GM18520 (cell line): ENCODE data around the gene EML4.
"Not testable (repeated sequence)": the region's sequence is repeated elsewhere in the genome, so short reads cannot be mapped to it uniquely, and the experiment has no call there.

Source experiments
- ATAC-seq: cut with Tn5 transposase; IDR thresholded peaks from one replicate; pipeline ENCODE4 v1.9.1; 2021; ENCODE audit not compliant: unreplicated experiment

Gene EML4

DNA sequence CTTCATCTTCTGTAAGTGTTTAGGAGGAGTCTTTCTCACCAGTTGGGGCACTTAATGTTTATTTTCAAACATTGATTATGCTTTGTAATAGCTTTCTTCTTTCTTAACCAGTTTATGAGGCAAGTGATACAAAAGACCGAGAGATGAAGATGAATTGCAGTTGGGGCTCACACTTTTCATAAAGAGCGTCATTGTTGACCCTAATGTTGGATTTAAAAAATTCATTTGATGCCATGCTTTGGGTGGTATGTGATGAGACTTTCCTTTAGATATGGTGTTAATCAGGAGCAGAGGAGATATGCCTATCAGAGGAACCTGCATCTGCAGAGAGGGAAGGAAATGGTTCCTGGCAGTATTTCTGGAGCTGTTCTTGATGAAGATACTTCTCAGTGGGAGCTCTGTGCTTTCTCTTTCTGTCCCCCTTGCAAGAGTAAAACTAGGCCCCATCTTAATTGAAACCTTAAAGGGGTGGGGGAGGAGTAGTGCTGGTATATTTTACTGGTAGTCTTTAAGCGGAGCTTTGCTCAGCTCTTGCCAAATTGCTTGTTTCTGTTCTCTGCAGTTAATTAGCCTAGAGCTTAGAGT lies 2.3 kb downstream of the EML4 start:
- no peak for ATAC-seq

DNA sequence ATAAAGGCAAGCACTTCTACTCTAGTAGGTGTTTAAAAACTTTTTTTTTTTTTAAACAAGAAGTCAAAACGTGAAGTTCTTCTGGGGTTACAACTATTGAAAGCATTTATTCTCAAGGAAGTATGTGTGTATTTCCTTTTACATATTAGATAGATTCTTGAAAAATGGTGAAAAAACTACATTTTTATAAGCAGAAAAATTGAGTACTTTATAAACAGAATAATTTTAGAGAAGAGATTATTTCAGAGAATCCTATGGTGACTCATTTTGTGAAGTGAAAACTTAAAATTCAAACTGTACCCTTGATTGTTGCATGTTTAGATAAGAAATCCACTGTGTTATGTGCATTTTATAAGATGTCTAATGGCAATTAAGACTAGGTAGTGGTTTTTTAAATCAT lies 2.9 kb downstream of the EML4 start:
- no peak for ATAC-seq

DNA sequence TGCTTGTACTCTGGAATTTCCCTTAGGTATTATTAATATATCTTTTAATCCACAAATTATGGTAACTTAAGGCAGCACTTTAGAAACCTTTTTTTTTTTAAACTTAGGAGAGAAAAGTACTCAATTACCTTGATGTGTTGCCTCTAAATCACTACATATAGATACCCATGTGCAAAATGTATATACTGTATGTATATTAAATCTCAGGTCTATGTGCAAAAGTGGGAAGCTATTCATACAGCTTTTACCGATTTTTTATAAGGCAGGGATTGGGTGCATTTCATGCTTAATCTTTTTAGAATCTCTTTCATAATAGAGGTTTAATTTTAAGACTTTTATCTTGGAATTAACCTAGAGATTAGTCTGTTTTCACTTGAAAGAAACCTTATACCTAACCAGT lies 3.4 kb downstream of the EML4 start:
- no peak for ATAC-seq

DNA sequence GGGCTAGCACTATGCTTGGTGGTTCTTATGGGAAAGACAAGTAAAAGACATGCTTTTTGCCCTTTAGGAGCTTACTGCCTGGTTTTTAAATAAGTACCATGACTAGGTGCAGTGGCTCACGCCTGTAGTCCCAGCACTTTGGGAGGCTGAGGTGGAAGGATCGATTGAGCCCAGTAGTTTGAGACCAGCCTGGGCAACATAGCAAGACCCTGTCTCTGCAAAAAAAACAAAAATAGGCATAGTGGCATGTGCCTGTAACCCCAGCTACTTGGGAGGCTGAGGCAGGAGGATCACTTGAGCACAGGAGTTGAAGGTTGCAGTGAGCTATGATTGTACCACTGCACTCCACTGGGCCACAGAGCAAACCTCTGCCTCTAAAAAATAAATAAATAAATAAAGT lies 4.3 kb downstream of the EML4 start:
- ATAC-seq = not testable (repeated sequence)

DNA sequence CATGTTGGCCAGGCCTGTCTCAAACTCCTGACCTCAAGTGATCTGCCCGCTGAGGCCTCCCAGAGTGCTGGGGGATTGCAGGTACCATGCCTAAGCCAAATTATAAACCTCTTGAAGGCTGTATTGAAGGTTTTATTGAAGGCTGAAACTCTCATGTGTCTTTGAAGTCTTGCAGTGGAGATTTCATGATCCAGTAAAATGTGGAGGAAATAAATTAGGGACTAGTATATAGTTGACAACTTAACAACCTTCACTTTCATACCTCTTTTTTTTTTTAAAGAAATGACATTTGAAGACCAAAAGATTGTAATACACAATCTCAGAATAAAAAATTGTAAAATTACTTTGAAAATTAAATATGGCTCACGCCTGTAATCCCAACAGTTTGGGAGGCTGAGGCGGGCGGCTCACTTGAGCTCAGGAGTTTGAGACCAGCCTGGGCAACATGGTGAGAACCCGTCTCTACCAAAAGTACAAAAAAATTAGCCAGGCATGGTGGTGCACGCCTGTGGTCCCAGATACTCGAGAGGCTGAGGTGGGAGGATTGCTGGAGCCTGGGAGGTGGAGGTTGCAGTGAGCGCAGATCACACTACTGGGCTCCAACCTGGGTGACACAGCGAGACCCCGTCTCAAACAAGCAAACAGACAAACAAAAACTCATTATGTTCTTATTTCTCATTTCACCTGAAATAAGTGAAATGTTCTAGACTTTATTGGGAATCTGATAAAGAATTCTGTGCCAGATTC lies 8.0 kb downstream of the EML4 start:
- no peak for ATAC-seq

DNA sequence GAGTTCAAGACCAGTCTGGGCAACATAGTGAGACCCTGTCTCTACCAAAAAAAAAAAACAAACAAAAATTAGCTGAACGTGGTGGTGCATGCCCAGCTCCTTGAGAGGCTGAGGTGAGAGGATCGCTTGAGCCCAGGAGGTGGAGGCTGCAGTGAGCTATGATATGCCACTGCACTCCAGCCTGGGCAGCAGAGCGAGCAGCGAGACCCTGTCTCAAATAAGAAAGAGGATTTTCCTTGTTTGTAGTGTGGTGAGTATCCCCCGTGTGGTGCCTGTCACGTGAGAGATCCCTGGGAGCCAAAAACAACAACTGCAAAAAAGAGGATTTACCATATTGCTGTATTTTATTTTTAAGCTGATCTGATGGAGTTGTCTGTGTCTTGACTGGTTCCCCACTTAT lies 9.2 kb downstream of the EML4 start:
- no peak for ATAC-seq

DNA sequence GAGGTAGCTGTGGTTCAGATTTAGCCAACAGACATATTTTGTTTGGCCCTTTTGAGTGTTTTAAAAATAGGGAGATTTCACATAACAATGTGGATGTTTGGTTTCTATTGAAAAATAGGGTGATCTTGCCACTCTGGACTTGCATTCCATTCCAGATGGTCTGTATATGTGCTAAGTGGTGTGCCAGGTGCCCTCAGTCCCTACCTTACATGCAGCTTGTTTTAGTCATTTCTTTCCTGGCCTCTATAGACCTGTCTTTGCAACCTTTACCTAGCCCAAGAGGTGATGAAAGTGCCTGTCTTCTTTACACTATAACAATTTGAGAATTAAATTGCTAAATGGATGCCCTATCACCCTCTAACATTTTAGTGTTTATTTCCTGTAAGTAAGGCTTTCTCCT lies 11.1 kb downstream of the EML4 start:
- no peak for ATAC-seq

DNA sequence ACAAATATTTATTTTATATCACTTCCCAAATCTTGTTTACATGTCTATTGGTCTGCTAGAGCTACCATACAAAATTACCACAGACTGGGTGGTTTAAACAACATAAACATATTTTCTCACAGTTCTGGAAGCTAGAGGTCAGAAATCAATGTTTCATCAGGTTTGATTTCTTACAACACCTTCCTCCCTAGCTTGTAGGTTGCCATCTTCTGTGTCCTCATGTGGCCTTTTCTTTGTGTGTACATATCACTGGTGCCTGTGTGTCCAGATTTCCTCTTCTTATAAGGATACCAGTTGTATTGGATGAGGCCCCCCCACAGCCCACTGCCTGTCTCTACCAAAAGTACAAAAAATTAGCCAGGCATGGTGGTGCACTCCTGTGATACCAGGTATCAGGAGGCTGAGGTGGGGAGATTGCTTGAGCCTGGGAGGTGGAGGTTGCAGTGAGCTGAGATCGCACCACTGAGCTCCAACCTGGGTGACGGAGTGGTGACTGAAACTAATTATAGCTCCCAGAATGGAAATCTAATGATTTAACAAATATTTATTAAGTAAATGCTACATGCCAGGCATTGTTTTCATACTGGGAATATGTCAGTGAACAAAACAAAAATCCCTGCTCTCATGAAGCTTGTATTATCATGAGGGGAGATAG lies 13.6 kb downstream of the EML4 start:
- no peak for ATAC-seq

DNA sequence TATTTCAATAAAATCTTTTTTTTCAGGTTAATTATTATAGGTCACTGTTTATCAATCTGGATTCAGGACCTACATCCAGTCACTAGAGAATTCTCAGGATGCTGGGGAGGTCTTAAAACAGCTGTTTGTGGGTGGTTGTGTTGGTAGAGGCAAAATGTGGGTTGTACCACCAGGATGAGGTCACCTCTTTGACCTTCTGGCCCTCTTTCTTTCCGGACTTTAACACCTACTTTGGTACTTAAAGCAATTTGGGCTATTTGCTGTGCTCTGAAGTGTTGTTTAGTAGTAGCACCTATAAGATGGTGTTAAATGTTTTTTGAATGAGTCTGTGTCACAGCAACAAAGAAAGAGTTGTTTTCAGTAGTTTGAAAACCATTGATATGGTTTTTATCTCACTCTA lies 14.6 kb downstream of the EML4 start:
- ATAC-seq = peak; percentile 70

DNA sequence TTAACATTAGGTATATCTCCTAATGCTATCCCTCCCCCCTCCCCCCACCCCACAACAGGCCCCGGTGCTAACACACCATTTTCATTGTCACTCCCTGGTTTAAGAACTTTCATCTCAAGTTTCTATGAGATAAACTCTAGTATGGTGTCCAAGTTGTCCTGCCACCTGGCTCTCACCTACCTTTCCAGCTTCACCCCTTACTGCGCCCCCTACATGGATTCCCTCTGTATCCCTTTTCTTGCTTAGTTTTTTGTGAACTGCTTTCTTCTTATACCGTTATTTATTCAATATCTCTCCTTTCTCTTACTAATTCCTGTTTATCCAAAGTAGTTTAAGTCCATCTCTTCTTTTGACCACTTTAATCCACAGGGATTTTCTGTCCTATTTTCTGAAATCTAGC lies 15.2 kb downstream of the EML4 start:
- no peak for ATAC-seq

DNA sequence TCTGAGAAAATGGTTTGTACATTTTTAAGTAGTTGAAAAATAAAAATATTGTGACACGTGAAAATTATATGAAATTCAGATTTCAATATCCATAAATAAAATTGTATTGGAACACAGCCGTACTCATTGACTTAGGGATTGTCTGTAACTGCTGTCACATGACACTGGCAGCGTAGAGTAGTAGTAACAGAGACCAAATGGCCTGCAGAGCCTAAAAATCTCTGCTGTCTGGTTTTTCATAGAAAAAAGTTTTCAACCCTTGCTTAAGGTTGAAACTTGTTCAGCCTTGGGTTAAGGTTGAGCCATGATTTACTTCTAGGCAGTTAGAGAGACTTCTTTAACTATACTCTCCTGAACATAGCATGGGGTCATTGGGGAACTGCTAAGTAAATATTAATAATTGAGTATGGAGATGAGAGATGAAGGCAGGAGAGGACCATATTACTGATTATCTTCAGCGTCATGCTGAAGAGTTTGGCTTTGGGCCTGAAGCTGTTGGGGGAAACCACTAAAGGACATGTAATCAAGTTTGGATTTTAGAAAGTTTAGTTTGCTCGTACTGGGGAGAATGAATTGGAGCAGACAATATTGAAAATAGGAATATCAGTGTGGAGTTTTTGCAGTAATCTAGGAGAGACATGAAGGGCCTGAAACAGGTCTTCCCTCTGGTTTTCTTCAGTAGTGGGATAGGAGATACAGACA lies 16.2 kb downstream of the EML4 start:
- no peak for ATAC-seq

DNA sequence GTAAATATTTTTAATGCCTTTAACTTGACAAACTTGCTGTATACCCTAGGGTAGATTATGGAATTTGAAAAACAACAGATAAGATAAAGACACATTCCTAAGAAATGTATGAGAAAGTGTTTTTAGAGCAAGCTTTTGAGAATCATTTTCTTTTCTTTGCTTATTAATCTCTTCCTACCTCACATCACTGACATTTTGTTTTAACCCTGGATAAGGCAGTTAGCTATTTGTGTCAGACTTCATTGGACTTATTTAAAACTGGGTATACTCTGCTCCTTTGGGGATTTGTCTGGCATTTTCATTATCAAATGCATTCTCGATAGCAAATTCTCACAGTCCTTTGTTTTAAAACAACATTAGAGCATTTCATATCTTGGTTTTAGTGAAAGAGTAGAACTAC lies 17.2 kb downstream of the EML4 start:
- no peak for ATAC-seq

DNA sequence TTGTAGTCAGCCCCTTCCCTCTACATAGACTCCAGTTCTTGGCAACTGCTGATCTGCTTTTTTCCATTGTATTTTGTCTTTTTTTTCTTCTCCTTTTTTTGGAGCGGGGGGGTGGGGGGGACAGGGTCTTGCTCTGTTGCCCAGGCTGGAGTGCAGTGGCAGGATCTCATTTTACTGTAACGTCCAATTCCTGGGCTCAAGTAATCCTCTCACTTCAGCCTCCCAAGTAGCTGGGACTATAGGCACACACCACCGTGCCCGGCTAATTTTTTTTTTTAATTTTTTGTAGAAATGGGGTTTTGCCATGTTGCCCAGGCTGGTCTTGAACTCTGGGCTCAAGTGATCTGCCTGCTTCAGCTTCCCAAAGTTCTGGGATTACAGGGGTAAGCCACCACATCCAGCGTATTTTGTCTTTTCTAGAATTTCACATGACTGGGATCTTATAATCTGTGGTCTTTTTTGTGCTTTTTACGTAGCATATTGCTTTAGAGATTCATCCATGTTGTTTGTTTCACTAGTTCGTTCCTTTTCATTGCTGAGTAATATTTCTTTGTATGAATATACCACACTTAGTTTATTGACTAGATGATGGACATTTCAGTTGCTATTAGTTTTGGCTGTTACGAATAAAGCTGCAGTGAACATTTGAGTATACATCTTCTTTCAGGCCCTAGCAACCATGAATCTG lies 17.9 kb downstream of the EML4 start:
- no peak for ATAC-seq

DNA sequence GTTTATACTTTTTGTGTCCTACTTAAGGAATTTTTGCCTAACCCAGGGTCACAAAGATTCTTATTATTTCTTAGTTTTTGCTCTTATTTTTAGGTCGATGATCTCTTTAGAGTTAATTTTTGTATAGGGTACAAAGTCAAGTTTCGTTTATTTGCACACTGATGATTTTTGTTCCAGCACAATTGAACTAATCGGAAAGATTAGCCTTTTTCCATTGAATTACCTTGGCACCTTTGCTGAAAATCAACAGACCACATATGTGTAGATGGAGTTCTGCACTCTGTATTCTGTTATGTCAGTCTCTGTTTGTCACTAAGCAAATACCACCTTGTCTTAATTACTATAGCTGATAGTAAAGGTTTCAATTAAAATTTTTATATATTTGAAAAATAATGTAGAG lies 18.7 kb downstream of the EML4 start:
- no peak for ATAC-seq

DNA sequence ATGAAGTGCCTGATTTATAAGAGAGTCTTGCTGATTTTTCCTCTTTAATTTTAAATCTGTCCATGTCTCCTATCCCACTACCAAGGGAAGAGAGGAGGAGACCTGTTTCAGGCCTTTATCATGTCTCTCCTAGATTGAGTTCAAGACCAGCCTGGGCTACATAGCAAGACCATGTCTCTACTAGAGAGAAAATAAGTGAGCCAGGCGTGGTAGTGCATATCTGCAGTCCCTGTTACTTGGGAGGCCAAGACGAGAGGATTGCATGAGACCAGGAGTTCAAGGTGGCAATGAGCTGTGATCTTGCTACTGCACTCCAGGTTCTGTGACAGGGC lies 20.0 kb downstream of the EML4 start:
- ATAC-seq = no peak

DNA sequence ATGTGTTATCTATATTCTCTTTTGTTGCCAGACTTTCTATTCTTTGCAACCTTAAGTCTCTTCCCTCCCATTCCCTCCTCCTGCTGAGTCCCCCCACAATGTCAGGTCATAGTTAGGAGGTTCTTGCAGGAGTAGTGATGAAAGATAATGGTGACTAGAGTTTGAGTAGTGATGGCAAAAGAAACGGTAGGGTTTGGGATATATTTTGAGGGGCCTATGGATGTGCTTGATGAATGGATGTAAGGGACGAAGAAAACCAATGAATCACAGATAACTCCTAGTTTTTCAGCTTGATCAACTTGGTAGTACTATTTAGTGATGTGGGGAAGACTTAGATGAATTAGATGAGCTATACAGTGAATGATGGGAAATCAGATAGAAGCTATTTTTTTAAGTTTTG lies 21.0 kb downstream of the EML4 start:
- no peak for ATAC-seq

DNA sequence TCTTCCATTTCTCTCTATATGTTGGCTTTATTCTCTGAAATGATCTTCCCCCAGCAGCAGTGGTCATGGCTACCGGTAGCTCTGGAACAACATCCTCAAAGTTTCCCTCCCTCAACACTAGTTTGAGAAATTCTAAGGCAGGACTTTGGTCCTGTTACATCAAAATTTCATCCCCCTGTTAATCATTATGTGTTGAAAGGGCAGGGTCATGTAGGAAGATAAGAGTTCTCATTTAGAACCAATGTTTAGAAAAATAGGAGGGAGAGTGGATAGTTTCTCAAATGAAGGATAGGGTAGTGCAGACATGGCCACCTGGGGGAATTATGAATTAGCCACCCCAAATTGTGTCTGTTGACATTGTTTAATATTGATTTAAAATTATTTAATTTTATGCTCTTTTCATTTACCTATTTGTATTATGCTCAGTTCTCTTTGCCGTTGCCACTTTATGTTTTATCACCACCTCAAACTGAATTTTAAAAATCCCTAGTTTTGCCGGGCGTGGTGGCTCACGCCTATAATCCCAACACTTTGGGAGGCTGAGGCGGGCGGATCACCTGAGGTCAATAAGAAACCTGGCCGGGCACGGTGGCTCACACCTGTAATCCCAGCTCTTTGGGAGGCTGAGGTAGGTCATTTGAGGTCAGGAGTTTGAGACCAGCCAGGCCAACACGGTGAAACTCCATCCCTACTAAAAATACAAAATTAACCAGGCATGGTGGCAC lies 22.3 kb downstream of the EML4 start:
- no peak for ATAC-seq

DNA sequence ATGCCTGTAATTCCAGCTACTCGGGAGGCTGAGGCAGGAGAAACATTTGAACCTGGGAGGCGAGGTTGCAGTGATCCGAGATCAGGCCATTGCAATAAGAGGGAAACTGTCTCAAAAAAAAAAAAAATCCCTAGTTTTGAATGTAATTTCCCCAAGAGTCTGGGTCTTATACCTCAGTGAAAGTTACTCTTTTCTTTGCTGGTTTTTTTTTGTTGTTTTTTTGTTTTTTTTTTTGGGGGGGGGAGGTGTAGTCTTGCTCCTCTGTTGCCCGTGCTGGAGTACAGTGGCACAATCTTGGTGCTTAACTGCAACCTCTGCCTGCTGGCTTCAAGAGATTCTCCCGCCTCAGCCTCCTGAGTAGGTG lies 22.8 kb downstream of the EML4 start:
- no peak for ATAC-seq

DNA sequence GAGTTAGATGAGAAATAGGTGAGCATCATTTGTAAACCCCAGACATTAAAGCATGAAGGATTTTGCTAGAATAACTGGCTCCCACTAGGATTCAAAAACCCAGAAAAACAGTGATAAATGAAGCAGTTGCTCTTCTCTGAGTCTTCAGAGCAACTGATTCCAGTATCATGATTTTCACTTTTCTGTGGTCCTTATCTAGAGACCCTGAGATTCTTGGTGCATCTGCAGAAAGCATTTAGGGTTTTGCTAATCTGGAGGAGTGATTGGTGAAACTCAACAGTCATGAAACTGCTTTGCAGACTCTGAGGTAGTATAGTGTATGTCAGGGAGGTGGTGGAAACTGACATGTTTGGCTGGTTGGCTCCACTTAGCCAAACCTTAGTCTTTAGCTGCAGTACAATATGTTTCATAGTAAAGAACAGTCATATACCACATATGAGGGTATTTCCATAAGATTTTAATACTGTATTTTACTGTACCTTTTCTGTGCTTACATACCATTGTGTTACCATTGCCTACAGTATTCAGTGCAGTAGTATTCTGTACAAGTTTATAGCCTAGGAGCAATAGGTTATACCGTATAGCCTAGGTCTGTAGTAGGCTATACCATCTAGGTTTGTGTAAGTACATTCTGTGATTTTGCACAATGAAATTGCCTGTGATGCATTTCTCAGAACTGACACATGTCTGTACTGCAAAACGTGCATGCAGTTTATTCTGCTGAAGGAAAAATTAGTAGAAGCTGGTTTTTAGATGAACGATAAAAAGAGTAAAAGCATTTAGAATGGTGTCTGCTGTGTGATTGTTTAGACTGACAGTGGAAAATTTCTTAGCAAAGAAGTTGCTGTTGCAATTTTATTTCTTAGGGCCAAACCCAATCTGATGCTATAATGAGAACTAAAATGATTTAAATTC lies 23.8 kb downstream of the EML4 start:
- no peak for ATAC-seq

DNA sequence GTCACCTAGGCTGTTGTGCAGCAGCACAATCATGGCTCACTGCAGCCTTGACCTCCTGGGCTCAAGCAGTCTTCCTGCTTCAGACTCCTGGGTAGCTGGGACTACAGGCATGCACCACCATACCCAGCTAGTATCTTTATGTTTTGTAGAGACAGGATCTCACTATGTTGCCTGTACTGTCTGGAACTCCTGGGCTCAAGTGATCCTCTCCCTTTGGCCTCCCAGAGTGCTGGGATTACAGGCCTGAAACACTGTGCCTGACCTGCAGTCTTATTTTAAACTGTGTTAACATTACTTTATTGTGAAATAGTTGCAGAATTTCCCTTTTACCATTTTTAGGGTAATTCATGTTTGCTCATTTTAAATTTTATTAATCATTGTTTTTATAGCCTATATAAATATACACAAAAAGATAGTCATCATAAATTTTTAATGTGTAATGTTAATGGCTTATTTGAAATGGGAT lies 24.6 kb downstream of the EML4 start:
- ATAC-seq = no peak
